NT2/D1 (cell line): Measurements from ENCODE around the gene PPP1R9A.

Experiments used
- DNase-seq: peaks from one replicate; pipeline ENCODE4 v3.0.0-alpha.2; 2011; ENCODE audit warnings: low read depth, low spot score
- H3K27me3 ChIP-seq: 2 replicates; pipeline ENCODE4 v1.6.0; 2011; ENCODE audit warnings: mild to moderate bottlenecking; ENCODE audit not compliant: insufficient read length, insufficient read depth
- H3K36me3 ChIP-seq: 2 replicates; pipeline ENCODE4 v1.6.1; 2011; ENCODE audit warnings: mild to moderate bottlenecking, low read length, mixed read lengths; ENCODE audit not compliant: insufficient read depth, insufficient read length
- H3K4me1 ChIP-seq: 2 replicates; pipeline ENCODE4 v1.5.1; 2011; ENCODE audit not compliant: insufficient read depth, insufficient read length
- H3K4me3 ChIP-seq: 2 replicates; pipeline ENCODE4 v1.5.1; 2011; ENCODE audit warnings: low read depth; ENCODE audit not compliant: insufficient read length
- H3K9ac ChIP-seq: 2 replicates; pipeline ENCODE4 v1.6.0; 2011; ENCODE audit warnings: low read depth; ENCODE audit not compliant: insufficient read length
- H3K9me3 ChIP-seq: 2 replicates; pipeline ENCODE4 v1.5.1; 2011; ENCODE audit warnings: mild to moderate bottlenecking, low read length; ENCODE audit not compliant: insufficient read depth
- SUZ12 ChIP-seq: IDR thresholded peaks from 2 replicates; pipeline ENCODE4 v1.6.1; 2011; ENCODE audit not compliant: insufficient read length, insufficient read depth; ENCODE audit errors: extremely low read depth
- YY1 ChIP-seq: IDR thresholded peaks from 2 replicates; pipeline ENCODE4 v1.6.1; 2011; ENCODE audit not compliant: insufficient read length, insufficient read depth
- ZNF274 ChIP-seq: IDR thresholded peaks from 2 replicates; pipeline ENCODE4 v1.6.1; 2011; ENCODE audit warnings: mild to moderate bottlenecking, low read depth, low read length

The PPP1R9A gene

GRCh38 chr7:95263785-95264362 lies 356.5 kb downstream of the PPP1R9A start:
- Histone ChIP-seq H3K4me1 (no peaks in the 10 kb centered on the region), H3K4me3 (no peak overlapping the region), H3K9ac (no peak overlapping the region), H3K36me3 (no peaks in the 10 kb centered on the region), H3K27me3 (no peaks in the 10 kb centered on the region), H3K9me3 (no peaks in the 10 kb centered on the region)
- TF ChIP-seq ZNF274: no peak
- TF ChIP-seq SUZ12: no peak
- TF ChIP-seq YY1: no peak
- DNase-seq: no peak

GRCh38 chr7:95264363-95264891 lies 357.0 kb downstream of the PPP1R9A start:
- Histone ChIP-seq H3K4me1 (no peaks in the 10 kb centered on the region), H3K9ac (no peak overlapping the region), H3K27me3 (no peaks in the 10 kb centered on the region), H3K9me3 (no peaks in the 10 kb centered on the region), H3K36me3 (no peaks in the 10 kb centered on the region), H3K4me3 (no peak overlapping the region)
- no peak for TF ChIP-seq ZNF274
- TF ChIP-seq YY1: no peak
- no peak for TF ChIP-seq SUZ12
- no peak for DNase-seq

GRCh38 chr7:95265634-95266033 lies 358.2 kb downstream of the PPP1R9A start:
- Histone ChIP-seq H3K27me3 (no peaks in the 10 kb centered on the region), H3K4me1 (no peaks in the 10 kb centered on the region), H3K9me3 (no peaks in the 10 kb centered on the region), H3K36me3 (no peaks in the 10 kb centered on the region), H3K9ac (no peak overlapping the region), H3K4me3 (no peak overlapping the region)
- TF ChIP-seq SUZ12: no peak
- TF ChIP-seq YY1: no peak
- TF ChIP-seq ZNF274: no peak
- no peak for DNase-seq

- Histone ChIP-seq H3K36me3 (no peaks in the 10 kb centered on the region), H3K9me3 (no peaks in the 10 kb centered on the region), H3K4me1 (no peaks in the 10 kb centered on the region), H3K4me3 (no peak overlapping the region), H3K27me3 (no peaks in the 10 kb centered on the region), H3K9ac (no peak overlapping the region)
- no peak for DNase-seq
- TF ChIP-seq YY1 (no peak), SUZ12 (no peak)
Measured at GRCh38 chr7:95267754-95268153, 360.4 kb downstream of the PPP1R9A start.

GRCh38 chr7:95269640-95270039 lies 362.2 kb downstream of the PPP1R9A start:
- Histone ChIP-seq H3K4me3 (no peak overlapping the region), H3K36me3 (no peaks in the 10 kb centered on the region), H3K4me1 (no peaks in the 10 kb centered on the region), H3K9me3 (no peaks in the 10 kb centered on the region), H3K27me3 (no peaks in the 10 kb centered on the region), H3K9ac (no peak overlapping the region)
- no peak for TF ChIP-seq YY1
- TF ChIP-seq ZNF274: no peak
- no peak for TF ChIP-seq SUZ12
- DNase-seq: no peak

GRCh38 chr7:95276114-95276513 lies 368.7 kb downstream of the PPP1R9A start:
- H3K4me3 ChIP-seq: no peak overlapping the region
- TF ChIP-seq ZNF274 (no peak), YY1 (no peak), SUZ12 (no peak)
- no peaks in the 10 kb centered on the region for H3K27me3 ChIP-seq
- H3K9me3 ChIP-seq: no peaks in the 10 kb centered on the region
- DNase-seq: no peak
- H3K36me3 ChIP-seq: no peaks in the 10 kb centered on the region
- H3K4me1 ChIP-seq: no peaks in the 10 kb centered on the region
- no peak overlapping the region for H3K9ac ChIP-seq

- no peak for TF ChIP-seq SUZ12
- TF ChIP-seq YY1: no peak
- TF ChIP-seq ZNF274: no peak
- H3K9ac ChIP-seq: no peak overlapping the region
- H3K4me1 ChIP-seq: no peaks in the 10 kb centered on the region
- H3K27me3 ChIP-seq: no peaks in the 10 kb centered on the region
- no peaks in the 10 kb centered on the region for H3K9me3 ChIP-seq
- no peaks in the 10 kb centered on the region for H3K36me3 ChIP-seq
- DNase-seq: no peak
- H3K4me3 ChIP-seq: no peak overlapping the region
Measured at GRCh38 chr7:95279417-95279816, 372.0 kb downstream of the PPP1R9A start.
